ENCODE results near the gene MYLK.

The MYLK gene

DNA sequence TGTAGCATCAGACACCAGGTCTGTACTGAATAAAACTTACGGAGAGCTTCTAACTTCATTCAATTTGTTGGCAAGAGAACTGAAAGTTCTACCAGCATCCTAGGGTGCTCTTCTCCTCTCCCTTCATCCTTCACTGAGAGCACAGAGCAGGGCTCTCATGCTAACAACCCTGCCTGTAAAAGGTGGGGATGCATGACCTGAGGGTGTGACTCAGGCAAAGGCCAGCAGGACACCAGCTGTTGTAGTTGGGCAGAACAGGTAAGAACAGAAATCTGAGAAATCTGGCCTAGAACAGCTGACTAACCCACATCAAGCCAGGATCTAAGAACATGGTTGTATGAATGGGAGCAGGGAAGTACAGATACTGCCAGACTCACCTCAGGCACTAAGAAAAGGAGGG lies 64.2 kb downstream of the MYLK start:
- no peak for DNase-seq

DNA sequence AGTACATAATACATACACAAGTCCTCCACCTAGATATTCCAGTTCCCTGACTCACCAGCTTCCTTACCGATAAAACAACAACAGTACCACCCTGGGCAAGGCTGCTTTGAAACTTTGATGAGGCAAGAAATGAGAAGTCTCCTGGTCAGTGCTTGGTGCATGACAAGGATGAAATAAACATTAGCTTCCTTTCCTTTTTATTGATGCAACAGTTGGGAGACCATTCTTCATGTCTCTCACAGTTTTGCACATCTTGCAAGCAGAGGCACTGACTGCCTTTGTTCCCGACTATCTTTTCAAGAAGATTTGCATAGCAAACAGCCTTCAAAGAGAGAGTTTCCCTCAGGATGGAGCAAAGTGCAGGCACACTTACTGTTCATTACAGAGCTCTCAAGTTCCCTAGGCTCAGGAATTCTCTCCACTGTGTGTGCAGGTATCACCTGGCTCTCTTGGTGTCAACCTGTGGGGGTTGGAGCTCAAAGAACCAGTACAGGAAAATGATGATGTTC lies 65.2 kb downstream of the MYLK start:
- DNase-seq: no peak

DNA sequence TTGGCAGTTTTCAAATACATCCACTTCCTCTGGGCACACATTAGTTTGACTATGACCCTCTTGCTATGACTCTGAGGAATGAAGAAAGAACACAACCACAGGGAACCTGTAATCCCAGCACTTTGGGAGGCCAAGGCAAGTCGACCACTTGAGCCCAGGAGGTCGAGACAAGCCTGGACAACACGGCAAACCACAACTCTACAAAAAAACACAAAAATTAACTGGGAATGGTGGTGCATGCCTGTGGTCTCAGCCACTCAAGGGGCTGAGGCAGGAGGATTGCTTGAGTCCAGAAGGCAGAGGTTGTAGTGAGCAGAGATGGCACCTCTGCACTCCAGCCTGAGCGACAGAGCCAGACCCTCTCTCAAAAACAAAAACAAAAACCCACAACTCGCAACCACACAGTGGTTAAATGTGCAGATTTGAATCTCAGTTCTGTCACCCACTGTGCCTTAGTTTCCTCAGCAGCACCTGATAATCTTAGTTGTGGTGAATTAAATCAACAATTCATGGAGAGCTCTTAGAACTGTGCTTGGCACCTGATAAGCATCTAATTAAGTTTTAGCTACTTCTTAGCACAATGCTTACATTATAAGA lies 65.7 kb downstream of the MYLK start:
- no peak for DNase-seq

DNA sequence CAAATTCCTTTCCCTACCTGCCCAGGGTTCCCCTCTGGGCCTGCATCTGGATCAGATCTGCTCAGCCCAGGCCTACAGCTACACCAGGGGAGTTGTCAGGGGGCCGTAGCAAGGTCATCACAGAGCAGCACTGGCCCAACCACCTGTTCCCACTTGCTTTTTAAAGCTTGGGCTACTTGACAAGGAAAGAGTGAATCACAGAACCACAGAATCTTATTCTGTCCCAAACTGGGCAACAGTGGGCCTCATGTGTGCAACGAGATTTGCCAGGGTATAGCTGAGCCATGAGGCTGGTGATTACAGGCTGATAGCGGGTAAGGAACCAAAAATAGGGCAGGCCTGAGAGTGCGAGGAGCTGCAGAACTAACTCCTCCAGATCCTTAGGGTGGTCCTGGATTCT lies 66.7 kb downstream of the MYLK start:
- no peak for DNase-seq

DNA sequence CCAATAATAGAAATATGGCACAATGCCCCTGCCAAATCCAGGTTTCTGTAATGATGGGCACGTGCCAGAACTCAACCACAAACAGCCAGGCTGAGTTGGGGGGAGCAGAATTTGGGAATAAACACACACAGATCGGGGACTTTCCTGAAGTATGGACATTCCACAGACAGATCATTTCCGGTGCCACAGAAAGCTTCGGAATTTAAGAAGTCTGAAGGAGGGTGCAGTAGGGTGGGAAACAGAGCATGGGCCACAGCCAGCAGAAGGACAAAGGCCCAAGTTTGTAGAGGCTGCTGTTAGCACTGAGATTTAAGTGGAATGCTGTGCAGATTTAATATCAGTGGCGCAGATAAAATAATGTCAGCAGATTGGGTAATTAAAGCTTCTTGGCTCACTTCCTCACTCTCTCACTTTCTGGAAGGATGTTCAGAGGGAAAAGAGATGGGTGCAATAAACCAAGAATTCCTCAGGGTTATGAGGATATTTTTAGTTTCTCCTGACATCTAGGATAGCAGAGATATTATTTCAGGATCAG lies 67.4 kb downstream of the MYLK start:
- DNase-seq: no peak

DNA sequence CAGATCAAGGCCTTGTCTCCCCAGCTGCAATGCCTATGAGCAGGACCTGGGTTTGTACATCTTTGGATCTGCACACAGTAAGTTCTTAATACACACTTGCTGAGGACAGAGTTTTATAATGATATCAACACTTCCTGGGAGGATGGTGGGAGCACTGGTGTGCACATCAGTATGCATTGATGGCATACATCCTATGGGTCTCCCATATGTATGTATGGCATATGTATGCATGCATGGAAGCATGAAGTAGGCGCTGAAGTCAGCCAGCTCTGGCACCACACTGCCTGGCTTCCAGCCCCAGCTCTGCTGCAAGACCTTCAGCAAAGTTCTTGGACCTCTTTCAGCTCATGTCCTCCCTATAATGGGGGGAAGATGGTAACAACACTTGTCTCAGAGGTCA lies 68.2 kb downstream of the MYLK start:
- no peak for DNase-seq

DNA sequence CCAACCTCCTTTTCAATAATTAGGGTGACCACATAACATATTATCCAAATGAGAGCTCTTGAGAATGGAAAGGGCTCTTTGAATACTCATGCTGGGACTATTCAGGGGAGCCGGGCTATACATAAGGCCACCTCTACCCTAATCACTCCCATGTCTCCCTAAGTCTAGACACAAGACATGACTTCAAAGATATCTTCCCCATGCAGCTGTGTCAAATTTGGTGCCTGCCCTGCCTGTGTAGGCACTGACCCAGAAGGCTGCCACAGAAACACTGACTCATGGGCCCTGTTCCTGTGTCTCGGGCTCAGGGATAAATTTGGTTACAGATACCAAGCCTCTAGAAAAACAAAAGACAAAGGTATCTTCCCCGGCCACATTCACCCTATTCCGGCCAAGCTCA lies 70.3 kb downstream of the MYLK start:
- DNase-seq: no peak

DNA sequence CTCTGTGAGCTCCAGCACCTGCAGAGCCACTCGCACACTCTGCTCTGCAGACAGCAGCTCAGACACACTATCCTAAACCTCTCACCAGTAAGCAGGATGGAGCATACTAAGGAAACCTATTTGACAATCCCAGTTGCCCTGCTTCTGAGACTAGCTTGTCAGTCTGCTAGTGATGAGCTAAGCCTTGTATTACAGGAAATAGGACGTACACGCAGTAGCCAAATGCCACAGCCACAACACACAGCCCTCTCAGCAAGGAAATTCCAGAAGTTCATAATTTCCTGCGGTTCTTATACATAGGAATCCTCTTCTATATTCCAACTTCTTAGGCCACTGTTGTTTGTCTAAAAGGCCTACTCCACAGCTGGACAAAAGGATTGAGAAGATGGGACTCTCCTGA lies 74.5 kb downstream of the MYLK start:
- DNase-seq: no peak

DNA sequence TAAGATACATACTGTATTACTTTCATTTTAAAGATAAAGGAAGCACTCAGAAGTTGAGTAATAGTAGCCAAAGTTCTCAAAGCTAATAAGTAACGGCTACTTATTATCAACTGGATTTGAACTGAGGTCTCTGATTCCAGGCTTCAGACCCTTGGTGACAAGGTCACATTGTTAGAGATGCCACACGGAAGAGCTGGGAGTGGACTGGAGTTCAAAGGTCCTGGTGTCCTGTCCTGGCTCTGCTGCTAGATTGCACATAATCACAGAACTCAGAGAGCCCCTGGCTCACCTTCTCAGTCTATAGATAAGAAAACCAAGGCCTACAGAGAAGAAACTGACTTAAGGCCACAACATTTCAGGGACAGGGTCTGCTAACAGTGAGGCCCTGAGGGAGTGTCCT lies 75.3 kb downstream of the MYLK start:
- no peak for DNase-seq

DNA sequence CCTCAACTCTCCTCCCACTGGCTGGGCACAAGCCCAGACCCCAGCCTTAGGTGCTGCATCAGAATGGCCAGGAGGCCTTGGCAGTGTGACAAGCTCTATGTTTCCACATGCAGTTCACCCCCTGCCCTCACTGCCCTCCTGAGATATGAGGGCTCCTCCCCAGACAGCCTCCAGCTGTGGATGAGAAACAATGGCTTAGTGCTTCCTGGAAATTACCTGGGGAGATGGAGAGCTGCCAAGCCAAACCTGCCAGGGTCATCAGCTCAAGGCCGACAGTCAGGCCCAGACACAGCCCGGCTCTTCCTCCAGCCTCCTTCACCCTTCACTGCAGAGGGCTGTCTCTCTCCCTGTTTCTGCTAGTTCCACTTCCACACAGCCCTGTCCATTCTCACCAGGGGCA lies 76.3 kb downstream of the MYLK start:
- DNase-seq: no peak

DNA sequence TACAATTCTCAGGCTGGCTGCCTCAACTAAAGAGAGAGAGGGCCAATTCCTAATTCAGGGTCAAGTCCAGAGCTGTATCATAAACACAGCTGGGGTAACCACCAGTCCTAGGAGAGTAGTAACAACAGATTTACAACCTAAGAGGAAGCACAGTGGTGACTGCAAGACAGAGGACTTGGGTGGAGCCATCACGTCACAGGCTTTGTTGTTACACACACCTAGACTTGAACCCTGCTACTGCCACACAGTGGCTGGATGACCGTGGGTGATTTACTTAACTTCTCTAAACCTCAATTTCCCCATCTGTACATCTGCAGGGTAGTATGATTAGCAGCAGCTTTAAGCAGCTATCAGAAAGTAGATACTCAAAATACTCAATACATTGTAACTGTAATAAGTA lies 78.6 kb downstream of the MYLK start:
- no peak for DNase-seq

DNA sequence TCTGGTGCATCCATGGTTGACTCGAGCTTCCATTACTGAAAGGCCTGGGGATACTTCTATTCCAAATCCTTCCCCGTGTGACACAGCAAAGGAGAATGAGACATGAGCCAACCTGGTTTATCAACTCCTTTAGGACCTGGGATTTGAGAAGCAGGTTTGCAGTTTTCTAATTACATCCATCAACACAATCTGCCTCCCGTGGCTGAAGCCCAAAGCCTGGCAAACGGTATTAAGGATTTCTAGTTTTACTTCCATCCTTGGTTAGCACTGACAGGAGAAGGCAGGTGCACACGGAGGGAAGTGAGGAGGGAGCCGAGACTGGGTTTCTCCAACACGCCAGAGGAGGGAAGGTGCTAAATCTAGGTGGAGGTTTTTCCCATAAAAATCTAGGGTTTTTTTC lies 79.0 kb downstream of the MYLK start:
- no peak for DNase-seq

DNA sequence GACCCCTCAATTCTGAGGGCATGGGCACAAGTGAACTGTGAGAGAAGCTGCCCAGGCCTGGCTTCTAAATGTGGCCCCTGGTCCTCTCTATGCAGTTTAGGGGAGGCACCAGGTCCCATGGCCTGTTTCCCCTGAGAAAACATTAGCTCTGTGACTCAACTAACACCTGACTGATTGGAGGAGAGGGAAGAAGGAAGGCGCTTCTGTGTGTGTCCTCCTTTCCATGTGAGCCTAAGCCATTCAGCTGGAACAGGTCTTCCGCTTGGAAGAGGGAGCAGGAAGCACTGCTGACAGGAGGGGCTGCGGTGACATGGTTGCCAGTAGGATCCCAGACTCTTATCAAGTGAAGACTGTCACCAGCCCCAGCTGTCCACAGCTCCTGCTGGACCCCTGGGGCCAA lies 79.5 kb downstream of the MYLK start:
- DNase-seq: no peak

DNA sequence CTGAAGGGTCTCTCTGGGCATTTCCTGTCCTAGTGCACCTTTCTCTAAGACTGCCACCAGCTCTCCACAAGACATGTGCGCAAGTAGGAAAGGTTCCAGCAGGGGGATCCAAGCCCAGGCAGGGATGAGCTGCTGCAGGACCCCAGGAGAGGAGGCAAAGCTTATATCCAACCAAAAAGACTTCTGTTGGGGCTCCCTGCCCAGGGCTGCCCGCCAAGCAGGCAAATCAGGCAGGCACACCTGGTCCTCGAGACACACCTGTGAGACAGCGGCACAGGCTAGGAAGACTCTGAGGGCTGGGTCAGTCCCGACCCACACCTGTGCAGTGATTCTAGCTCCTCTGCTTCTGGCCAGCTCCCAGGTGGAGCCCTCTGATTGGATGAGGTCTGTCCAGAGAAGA lies 80.6 kb downstream of the MYLK start:
- DNase-seq: no peak

DNA sequence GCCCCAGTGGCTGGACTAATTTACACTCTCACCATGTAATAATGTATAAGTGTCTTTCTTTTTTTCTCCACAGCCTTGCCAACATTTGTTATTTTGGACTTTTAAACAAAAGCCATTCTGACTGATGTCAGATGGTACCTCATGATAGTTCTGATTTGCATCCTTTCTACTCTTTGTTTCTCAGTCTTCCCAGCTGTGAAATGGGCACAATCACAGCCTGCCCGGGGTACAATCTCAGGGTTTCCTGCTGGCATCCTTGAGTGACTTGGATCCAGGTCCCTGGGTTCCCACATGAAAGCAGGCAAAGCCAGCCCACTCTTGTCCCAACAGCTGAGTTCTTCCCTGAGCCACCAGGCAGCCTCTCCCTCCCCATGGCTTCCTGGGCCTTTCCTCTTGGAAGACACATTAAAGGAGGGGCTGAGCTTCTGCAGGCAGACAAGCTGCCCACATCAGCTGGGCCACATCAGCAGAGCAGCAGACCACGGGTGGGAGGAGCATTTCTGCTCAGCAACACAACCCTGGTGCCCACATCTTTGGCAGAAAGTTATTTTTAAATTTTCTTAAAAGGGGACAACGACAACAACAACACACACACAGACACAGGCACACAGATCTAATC lies 82.0 kb downstream of the MYLK start:
- DNase-seq: no peak

DNA sequence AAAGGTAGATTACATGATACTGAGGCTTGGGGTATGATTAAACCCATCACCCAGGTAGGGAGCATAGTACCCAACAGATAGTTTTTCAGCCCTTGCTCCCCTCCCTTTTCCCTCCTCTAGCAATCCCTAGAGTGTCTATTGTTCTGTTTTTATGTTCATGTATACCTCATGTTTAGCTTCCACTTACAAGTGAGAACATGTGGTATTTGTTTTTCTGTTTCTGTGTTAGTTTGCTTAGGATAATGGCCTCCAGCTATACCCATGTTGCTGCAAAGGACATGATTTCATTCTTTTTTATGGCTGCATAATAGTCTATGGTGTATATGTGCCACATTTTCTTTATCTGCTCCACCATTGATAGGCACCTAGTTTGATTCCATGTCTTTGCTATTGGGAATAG lies 82.7 kb downstream of the MYLK start:
- DNase-seq: no peak

DNA sequence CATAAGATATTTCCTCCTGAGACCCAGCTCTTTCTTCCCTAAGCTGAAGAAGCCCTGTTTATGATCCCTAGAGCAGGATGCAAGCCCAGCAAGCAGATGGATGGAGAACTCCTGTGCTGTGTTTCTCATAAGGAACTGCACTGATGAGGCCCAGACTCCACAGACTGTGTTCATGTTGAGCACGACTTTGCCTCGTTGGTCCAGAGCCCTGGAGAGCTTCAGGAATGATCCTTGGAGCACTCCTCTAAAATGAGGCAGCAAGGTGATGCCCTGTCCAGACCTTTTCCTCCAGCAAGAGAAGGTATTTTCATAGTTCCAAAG lies 83.8 kb downstream of the MYLK start:
- DNase-seq: no peak

DNA sequence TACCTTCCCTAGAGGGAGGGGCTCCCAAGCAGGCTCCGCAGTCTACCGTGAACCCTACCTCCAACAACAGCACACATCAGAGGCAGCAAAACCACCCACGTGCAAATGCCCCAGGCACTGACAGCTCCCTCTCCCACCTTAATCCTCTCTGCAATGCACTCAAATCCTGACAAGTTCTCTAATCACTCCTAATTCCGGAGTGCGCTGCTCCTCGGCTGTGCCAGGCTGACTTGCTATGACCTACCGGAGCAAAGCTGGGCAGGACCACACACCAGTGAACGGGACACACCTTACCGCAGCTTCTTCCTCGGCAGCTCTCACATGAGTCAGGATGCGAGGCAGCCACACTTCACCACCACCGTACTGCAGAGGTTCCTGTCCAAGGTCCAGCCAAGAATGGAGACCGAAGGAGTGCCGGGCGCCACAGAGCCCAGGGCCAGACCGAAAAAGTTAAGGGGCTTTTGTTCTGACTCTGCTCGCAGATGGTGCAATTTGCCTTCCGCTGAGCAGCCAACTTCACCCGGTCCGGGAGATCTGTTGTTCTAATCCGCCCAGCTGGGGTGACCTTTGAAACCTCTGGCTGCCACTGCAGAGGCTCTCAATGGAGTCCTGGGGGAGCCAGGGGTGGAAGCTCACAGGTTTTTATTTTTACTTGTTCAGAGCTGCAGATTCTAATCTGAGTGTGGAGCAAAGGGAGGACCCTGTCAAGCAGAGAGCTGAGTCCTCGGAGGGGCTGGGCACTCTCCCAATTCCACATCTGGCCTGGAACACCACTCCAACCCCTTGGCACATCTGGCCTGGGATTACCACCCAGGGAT lies 84.4 kb downstream of the MYLK start:
- DNase-seq: peak in 1 of 56 donors; percentile 12

DNA sequence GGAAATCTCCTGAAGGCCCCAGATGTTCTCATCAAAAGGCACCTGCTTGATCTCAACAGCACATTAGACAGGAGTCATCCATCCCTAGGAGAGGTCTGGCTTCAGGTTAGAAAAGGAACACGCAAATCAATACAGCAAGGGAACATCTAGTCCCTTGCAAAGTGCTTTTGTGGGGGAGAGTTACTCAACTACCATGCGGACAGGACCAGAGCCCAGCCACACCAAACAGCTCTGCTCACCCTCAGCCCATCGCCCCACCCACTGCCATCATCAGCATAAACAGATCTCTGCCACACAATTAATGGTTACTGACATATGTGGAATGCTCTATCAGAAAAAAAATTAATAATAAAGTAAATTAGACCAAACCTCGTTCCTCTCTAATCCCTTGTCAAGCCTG lies 85.6 kb downstream of the MYLK start:
- DNase-seq: no peak

DNA sequence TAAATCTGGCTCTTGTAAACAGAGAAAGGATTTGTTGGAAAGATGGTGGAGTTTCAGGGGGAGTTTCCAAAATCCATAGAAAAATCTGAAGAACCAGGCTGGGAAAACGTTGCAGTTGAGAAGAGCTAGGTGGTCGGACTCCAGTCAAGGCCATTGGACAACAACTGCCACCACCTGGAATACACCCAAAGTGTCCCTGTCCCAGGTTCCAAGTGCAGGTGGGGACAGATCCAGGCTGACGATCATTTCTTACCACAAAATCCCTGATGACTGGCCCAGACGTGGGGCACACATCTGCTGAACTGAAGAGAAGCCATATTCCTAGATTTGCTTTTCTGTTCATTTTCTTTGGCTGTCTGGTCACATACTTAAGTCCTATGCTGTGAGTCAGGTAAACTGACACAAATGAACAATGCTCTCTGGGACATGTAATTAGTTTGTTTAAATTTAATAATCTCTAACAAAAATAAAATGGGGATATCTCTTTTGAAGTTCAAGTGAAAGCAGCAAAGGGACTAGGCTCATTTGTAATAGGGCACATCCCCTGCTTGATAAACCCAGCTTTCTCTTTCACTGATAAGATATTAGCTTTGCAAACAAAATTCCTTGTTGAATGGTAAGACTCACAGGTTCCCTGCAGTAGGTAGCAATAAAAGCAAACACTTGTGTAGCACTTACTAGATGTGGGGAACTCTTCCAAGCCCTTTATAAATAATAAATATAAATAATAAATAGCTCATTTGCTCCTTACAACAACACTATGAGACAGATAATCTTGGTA lies 88.5 kb downstream of the MYLK start:
- no peak for DNase-seq

DNA sequence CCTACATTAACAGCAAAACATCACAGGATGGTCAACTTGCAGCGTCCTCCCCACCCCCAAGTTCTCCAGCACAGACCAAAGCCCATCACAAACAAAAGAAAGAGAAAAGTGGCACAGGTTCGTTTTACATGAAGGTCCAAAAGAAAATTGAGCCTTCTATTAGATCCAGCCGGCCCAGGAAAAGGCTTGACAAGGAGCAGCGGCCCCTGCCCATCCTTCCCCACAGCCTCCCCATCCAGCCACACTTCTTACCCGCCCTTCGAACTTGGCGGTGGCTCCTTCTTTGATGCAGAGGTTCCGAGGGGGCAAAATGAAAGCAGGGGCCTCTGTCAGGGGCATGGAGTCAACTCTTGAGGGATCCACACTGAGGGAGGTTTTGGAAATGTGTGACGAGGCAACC lies 90.7 kb downstream of the MYLK start:
- DNase-seq: no peak
